GM12874 (cell line): ENCODE data around the gene KRT1.

Source experiments
- TF ChIP-seq, protein P1 (sequence below): IDR thresholded peaks from 2 replicates; pipeline ENCODE4 v1.5.1; 2011; ENCODE audit warnings: low read depth, mild to moderate bottlenecking, control low read depth, low read length, moderate library complexity; ENCODE audit not compliant: insufficient read depth

KRT1 gene

DNA sequence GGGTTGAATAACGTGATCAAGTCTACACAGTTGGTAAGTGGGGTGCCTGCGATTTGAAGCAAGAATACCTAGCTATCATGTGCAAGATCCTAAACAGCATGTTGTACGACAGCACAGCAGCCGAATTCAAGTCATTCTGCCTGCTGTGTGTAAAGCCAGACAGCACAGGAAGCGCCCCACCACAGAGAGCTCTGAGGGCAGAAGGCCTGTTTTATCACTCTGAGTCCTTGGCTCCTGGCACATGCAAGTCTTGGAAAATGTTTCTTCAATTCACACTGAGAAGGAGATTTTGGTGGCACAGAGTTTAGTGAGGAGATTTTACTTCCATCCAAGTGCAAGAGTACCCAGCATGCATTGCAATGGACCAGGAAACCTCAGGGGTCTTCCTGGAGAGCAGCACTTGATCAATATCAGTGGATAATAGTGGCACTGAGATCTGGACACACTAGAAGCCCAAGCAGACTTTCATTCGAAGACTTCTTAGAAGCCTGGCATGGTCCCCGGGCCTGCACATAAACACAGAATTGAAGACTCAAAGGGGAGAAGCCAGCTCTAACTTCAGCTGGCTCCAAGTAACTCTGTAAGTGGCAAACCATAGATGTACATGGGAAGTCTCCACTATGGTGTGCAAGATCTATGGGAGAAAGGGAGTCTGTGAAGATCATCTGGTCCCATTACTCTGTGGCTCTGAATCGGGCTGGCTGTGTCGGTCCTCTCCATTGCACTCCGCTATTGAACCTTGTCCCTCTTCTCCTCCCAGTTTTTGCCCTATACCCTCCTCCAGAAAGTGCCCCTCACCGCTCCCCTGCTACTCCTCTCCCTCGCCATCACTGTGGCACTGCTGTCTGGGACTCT, 1.5 kb upstream of the KRT1 start:
- TF ChIP-seq, protein P1, sequence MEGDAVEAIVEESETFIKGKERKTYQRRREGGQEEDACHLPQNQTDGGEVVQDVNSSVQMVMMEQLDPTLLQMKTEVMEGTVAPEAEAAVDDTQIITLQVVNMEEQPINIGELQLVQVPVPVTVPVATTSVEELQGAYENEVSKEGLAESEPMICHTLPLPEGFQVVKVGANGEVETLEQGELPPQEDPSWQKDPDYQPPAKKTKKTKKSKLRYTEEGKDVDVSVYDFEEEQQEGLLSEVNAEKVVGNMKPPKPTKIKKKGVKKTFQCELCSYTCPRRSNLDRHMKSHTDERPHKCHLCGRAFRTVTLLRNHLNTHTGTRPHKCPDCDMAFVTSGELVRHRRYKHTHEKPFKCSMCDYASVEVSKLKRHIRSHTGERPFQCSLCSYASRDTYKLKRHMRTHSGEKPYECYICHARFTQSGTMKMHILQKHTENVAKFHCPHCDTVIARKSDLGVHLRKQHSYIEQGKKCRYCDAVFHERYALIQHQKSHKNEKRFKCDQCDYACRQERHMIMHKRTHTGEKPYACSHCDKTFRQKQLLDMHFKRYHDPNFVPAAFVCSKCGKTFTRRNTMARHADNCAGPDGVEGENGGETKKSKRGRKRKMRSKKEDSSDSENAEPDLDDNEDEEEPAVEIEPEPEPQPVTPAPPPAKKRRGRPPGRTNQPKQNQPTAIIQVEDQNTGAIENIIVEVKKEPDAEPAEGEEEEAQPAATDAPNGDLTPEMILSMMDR, result no peak

- TF ChIP-seq, protein P1, result no peak
Measured at GRCh38 chr12:52679875-52680274, 332 bp downstream of the KRT1 start.

- TF ChIP-seq, protein P1, result no peak
Measured at GRCh38 chr12:52677671-52678070, 2.5 kb downstream of the KRT1 start.

DNA sequence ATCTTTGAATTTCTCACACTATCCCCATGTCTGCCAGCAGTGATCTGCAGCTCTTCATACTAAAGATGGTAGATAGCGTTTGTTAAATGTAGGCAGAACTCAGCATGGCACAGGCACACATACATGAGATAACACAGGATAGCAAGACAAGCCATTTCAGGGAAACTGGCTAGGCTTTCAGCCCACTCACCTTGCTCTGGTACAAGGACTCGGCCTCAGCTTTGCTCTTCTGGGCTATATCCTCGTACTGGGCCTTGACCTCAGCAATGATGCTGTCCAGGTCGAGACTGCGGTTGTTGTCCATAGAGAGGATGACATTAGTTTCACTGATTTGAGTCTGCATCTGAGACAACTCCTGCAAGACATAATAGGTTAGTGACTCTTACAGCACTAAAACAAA, 3.1 kb downstream of the KRT1 start:
- TF ChIP-seq, protein P1, result no peak

DNA sequence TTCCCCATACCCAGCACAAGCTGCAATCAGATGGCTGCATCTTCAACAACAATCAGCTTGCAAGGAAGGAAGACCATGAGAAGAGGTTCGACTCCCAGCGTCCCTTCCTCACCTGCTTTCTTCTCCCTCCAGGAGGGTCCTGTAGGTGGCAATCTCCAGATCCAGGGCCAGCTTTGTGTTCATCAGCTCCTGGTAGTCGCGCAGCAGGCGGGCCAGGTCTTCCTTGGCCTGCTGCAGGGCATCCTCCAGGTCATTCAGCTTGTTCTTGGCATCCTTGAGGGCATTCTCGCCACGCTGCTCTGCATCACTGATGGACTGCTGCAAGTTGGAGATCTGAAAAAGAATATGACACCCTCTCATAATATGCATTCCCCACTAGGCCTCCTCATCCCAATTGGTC, 4.0 kb downstream of the KRT1 start:
- TF ChIP-seq, protein P1, result no peak

- TF ChIP-seq, protein P1, result no peak
Measured at GRCh38 chr12:52675301-52675701, 4.9 kb downstream of the KRT1 start.

DNA sequence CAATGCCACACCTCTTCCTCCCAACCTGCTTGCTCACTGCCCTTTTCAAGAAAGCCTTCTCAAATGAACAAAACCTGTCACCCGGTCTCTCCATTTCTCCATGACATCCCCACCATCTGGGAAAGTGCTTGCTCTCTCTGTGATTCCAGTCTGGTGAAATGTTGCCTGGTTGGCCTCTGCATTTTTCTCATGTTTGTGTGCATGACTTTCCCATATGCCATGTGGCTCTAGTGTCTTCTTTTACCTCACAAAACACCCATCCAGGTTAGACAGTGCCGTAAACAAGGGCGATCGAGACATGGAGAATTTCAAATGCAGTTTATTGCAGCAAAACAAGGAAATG, 5.8 kb downstream of the KRT1 start:
- TF ChIP-seq, protein P1, result no peak
